K562 treated with DMSO at 1 percent for 48 hours (cell line): Measurements from ENCODE around the gene SRRM3. TPM values are rescaled to one million over a fixed set of nuclear protein-coding genes. Genes with fewer than 3 reads are reported as not detected.

Experiments used
- total RNA-seq: library from RNA; unstranded; fragments of 300-600 nt; gene quantifications from 2 replicates; pipeline ENCODE4 v1.2.3, GENCODE V29; 2022; ENCODE audit warnings: low replicate concordance; ENCODE audit errors: extremely low read depth

The SRRM3 gene, protein sequence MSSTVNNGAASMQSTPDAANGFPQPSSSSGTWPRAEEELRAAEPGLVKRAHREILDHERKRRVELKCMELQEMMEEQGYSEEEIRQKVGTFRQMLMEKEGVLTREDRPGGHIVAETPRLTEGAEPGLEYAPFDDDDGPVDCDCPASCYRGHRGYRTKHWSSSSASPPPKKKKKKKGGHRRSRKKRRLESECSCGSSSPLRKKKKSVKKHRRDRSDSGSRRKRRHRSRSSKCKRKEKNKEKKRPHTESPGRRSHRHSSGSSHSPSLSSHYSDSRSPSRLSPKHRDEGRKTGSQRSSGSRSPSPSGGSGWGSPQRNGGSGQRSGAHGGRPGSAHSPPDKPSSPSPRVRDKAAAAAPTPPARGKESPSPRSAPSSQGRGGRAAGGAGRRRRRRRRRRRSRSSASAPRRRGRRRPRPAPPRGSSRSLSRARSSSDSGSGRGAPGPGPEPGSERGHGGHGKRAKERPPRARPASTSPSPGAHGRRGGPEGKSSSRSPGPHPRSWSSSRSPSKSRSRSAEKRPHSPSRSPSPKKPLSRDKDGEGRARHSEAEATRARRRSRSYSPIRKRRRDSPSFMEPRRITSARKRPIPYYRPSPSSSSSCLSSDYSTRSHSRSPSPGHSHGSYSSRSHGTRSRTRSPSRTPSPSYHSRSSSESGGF
- total RNA-seq: not detected in 2 replicates

DNA sequence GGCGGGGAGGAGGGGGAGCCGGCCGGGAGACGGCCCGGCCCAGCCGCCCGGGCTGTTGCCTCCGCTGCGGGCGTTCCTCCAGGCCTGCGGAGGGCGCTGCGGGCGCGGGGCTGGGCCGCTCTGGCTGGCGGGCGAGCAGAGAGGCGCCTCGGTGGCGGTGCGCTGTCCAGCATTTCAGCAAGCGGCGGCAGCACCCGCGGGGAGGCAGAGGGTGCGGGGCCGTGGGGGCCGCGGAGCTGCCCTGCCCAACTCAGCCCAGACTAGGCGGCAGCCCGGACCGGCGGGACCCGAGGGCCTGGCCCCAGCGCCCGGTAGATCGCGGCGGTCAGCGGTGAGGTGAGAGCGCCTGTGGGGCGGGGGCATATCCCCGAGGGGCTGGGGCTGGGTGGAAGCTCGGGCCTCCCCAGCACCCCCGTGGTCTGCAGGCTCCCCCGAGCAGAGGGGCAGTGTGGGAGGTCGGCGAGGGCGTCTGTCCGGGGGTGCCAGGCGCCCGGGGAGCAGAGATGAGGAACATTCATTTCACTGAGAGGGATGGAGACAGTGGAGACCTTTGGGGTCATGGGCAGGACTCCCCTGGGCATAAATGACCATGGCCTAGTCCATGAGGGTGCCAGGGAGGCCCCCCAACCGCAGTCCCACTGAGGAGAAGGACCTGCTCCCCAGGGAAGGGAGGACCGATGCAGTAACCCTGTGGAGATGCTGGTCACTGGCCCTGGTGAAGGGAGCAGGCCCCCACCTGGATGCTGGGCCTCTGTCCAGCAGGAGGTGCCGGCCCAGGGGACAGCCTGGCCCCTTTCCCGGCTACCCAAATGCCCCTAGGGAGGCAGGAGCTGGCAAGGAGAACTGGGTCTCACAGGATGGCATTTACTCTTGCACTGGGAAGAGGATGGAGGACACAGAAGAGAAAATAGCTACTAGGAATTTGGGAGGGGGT is at the start of gene SRRM3:
Gene SRRM3, plus strand, starts transcription at position 165 of the 934 bp plus-strand sequence. CDS start 33,171 bp downstream, outside the sequence.

DNA sequence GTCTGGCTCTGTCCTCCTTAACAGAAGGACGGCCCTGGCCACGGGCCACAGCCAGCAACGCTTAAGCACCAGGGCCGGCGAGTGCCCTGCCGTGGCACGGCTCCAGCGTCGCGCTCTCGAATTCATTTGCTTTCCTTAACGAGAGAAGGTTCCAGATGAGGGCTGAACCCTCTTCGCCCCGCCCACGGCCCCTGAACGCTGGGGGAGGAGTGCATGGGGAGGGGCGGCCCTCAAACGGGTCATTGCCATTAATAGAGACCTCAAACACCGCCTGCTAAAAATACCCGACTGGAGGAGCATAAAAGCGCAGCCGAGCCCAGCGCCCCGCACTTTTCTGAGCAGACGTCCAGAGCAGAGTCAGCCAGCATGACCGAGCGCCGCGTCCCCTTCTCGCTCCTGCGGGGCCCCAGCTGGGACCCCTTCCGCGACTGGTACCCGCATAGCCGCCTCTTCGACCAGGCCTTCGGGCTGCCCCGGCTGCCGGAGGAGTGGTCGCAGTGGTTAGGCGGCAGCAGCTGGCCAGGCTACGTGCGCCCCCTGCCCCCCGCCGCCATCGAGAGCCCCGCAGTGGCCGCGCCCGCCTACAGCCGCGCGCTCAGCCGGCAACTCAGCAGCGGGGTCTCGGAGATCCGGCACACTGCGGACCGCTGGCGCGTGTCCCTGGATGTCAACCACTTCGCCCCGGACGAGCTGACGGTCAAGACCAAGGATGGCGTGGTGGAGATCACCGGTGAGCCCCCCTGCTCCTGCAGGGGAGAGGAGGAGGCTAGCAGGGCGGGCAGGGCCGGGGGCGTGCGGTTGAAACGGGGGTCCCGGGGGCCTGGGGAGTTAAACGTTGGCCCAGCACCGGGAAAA is 100.9 kb downstream of the SRRM3 start, which contains the start of gene HSPB1:
Gene HSPB1, plus strand, starts transcription at position 327 of the 855 bp plus-strand sequence. Its CDS starts 40 bp downstream, at position 367.

Other genes with a start within 250 kb of the SRRM3 start
- gene TMEM120A, start 207.3 kb upstream of the SRRM3 start, total RNA-seq: not detected in 2 replicates
- gene STYXL1, start 153.9 kb upstream of the SRRM3 start, total RNA-seq: not detected in 2 replicates
- gene MDH2, start 153.8 kb upstream of the SRRM3 start, total RNA-seq: not detected in 2 replicates
- 595 TPM in 1 of 2 replicates, not detected in the other for gene HSPB1, start 100.8 kb downstream of the SRRM3 start, total RNA-seq
- gene YWHAG, start 157.1 kb downstream of the SRRM3 start, total RNA-seq: 130 TPM in 1 of 2 replicates, not detected in the other
- gene SSC4D, start 207.8 kb downstream of the SRRM3 start, total RNA-seq: not detected in 2 replicates
- gene ZP3, start 223.1 kb downstream of the SRRM3 start, total RNA-seq: not detected in 2 replicates